Aortic smooth muscle cell (primary cell): Measurements from ENCODE around the gene AP1M2. TPM values are rescaled to one million over a fixed set of nuclear protein-coding genes. Genes with fewer than 3 reads are reported as not detected.

Experiments used
- total RNA-seq: library from RNA; depleted of rRNA; stranded (reverse); fragments of >200 nt; gene quantifications from 2 replicates; pipeline ENCODE4 v1.2.3, GENCODE V29; 2014

The AP1M2 gene
- 0.19 TPM in 1 of 2 replicates, not detected in the other for total RNA-seq

GRCh38 chr19:10587022-10587838 lies at the start of gene AP1M2:
TSS of gene AP1M2 (minus strand) at chr19:10587312. CDS start at chr19:10587231, 81 bp downstream.

GRCh38 chr19:10625003-10625761 lies 38.1 kb upstream of the AP1M2 start, which contains the start of gene SLC44A2:
TSS of gene SLC44A2 (plus strand) at chr19:10625553. CDS start at chr19:10625634, 81 bp downstream.

GRCh38 chr19:10568826-10569651 lies 18.1 kb downstream of the AP1M2 start, which contains the start of gene CDKN2D:
TSS of gene CDKN2D (minus strand) at chr19:10568979. CDS start at chr19:10568653, 326 bp downstream.

GRCh38 chr19:10565567-10566407 lies 21.3 kb downstream of the AP1M2 start, which contains the start of gene KRI1:
TSS of gene KRI1 (minus strand) at chr19:10566010. CDS start at chr19:10565999, 11 bp downstream.

GRCh38 chr19:10543420-10544241 lies 43.5 kb downstream of the AP1M2 start, which contains the start of gene ATG4D:
TSS of gene ATG4D (plus strand) at chr19:10543904. CDS start at chr19:10544091, 187 bp downstream.

Other genes starting within 250 kb of the AP1M2 start
- gene ICAM3, start 247.7 kb downstream of the AP1M2 start, total RNA-seq, result 15.2 and 21.5 TPM in 2 replicates
- gene TYK2, start 206.7 kb downstream of the AP1M2 start, total RNA-seq, result 49.8 and 62.4 TPM in 2 replicates
- gene CDC37, start 183.8 kb downstream of the AP1M2 start, total RNA-seq, result 183 and 233 TPM in 2 replicates
- 2.4 and 3.5 TPM in 2 replicates for gene PDE4A, start 166.8 kb downstream of the AP1M2 start, total RNA-seq
- 71.6 and 97.9 TPM in 2 replicates for gene KEAP1, start 84.0 kb downstream of the AP1M2 start, total RNA-seq
- gene S1PR5, start 69.9 kb downstream of the AP1M2 start, total RNA-seq, result 4.1 and 6.2 TPM in 2 replicates
- gene ATG4D, start 43.4 kb downstream of the AP1M2 start, total RNA-seq, result 11.4 and 12.4 TPM in 2 replicates
- 5.5 and 8.5 TPM in 2 replicates for gene KRI1, start 21.3 kb downstream of the AP1M2 start, total RNA-seq
- 12.0 and 13.7 TPM in 2 replicates for gene CDKN2D, start 18.3 kb downstream of the AP1M2 start, total RNA-seq
- gene SLC44A2, start 38.2 kb upstream of the AP1M2 start, total RNA-seq, result 62.0 and 89.7 TPM in 2 replicates
- gene ILF3, start 67.0 kb upstream of the AP1M2 start, total RNA-seq, result 80.6 and 95.6 TPM in 2 replicates
- gene QTRT1, start 114.1 kb upstream of the AP1M2 start, total RNA-seq, result 20.9 and 27.9 TPM in 2 replicates
- gene DNM2, start 130.8 kb upstream of the AP1M2 start, total RNA-seq, result 90.5 and 96.6 TPM in 2 replicates
- 47.0 and 55.4 TPM in 2 replicates for gene TMED1, start 248.9 kb upstream of the AP1M2 start, total RNA-seq